Stimulated activated CD4-positive, alpha-beta T cell treated with anti-CD3 and anti-CD28 coated beads, Interleukin-15, amount 100 ng/mL, for 1 hour (primary cell): ENCODE results near the gene OR5D16.
"Not testable (repeated sequence)": the region's sequence is repeated elsewhere in the genome, so short reads cannot be mapped to it uniquely, and the experiment has no call there.

Experiments used
- DNase-seq, 2 donors: peaks; one replicate each; pipeline ENCODE4 v3.0.0-alpha.2; 2020; ENCODE audit warnings: low read depth in 1 of 2, low spot score in 1 of 2

OR5D16 gene

DNA sequence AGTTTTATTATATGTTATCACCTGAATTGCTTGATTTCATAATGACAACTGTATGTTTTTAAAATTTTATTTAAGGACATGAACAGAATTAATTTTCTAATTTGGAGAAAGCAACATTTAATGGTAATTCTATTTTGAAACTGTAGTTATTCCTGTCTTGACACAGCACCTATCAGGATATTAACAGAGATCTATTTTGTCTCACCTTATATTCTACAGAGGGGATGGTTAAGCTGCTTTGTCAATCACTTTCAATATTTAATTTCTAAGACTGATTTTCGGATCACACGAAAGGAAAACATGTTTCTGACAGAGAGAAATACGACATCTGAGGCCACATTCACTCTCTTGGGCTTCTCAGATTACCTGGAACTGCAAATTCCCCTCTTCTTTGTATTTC is at the start of gene OR5D16:
TSS of gene OR5D16 (plus strand) at position 301 of the 400 bp plus-strand sequence. CDS start at position 301, 0 bp downstream.
- DNase-seq = no peak

DNA sequence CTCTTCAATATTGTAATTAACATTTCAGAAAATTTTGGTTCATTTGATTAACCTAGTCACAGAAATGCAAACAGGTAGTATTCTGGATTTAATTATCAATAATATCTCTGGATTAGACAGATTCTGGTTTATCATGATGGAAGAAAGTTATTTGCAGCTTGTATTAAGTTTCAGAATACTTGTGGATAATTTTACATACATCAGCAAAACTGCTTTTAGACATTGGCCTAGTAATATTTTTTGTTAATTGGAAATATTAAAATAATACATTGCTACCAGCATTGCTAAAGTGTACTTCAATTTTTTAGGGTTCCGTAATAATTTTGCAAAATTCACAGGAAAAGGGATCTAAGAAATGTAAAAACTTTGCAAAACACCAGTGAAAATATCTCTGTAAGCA is 46.9 kb upstream of the OR5D16 start:
- no peak for DNase-seq

DNA sequence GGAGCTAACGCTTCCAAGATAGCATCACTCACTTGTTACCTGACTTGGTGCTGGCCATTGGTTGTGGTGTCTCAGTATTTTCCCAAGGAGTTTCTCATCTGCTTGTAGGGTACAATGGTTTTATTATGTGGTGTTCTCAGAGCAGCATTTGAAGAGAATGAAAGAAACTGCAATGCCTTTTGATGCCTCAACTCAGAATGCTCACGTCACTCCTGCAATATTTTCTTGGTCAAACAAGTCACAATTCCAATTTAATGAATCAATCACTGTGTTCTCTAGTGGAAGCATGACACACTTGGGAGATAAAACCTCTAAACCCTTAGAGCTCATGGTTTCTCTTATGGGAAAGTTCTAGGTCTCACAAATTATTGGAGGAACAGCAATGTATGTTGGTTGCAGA is 45.2 kb upstream of the OR5D16 start:
- DNase-seq = no peak

DNA sequence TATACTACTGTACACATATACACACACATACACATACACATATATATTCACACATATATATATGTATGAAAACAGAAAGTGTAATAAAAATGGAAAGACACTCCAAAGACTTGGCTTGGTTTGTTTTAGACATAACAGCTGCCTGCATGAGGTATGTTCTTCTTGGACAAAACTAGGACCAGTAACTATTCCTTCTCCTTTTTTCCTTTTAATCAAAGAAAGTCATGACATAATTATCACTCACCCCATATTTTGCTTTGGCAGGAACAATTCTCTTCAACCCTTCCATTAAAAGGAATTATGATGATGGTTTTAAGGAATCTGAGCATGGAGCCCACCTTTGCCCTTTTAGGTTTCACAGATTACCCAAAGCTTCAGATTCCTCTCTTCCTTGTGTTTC is 43.3 kb upstream of the OR5D16 start, which contains the start of gene OR5D14:
TSS of gene OR5D14 (plus strand) at position 301 of the 400 bp plus-strand sequence. CDS start at position 301, 0 bp downstream.
- no peak for DNase-seq

DNA sequence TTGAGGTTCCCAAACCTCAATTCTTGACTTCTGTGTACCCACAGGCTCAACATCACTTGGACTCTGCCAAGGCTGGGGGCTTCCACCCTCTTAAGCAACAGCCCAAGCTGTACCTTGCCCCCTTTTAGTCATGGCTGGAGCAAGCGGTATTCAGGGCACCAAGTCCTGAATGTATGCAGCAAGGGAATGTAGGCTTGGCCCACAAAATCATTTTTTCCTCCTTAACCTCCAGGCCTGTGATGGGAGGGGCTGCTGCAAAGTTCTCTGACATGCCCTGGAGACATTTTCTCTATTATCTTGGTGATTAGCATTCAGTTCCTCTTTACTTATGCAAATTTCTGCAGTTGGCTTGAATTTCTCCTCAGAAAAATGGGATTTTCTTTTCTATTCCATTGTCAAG is 32.3 kb upstream of the OR5D16 start:
- DNase-seq = no peak

DNA sequence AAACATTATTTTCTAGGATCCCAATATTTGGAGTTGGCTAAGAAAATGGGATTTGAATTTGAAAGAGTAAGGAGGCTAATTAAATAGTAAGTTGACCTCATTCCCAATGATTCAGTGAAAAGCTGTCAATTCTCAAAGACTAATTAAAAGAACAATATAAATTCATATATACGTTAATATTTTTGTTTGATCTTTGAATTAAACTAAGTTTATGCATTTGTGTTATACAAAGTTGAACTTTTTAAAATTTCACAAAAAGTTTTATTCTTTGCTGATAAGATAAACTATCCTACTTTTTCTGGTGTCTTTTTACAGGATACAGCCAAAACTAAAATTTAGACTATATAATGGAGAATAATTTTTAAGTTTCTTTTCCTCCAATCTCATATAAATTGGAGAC is 27.5 kb upstream of the OR5D16 start, which contains the start of gene OR5L1:
TSS of gene OR5L1 (plus strand) at position 301 of the 400 bp plus-strand sequence. CDS start 100 bp downstream, outside the sequence.
- DNase-seq = no peak

DNA sequence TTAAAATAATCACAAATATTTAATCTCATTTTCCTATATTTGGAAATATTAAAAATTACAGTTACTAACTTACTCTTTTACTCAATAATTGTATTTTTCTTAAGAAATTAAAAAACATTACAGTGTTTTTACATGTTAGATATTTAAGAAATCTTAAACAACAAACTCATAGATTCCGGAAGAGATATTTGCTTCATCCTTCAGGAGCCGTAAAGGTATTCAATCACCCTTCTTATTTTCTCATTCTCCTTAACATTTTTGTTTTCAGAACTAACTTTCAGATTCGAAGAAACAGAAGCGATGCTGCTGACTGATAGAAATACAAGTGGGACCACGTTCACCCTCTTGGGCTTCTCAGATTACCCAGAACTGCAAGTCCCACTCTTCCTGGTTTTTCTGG is 19.2 kb upstream of the OR5D16 start, which contains the start of gene OR5D18:
TSS of gene OR5D18 (plus strand) at position 301 of the 400 bp plus-strand sequence. CDS start at position 301, 0 bp downstream.
- no peak for DNase-seq

DNA sequence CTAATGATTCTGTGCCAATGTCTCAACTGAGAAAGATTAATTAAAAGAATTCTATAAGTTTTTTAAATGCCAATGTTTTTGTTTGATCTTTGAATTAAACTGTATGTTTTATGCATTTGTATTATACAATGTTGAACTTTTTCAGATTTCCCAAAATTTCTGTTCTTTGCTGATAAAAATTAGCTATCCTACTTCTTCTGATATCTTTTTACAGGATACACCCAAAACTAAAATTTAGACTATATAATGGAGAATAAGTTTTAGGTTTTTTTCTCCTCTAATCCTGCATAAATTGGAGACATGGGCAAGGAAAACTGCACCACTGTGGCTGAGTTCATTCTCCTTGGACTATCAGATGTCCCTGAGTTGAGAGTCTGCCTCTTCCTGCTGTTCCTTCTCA is 11.6 kb upstream of the OR5D16 start, which contains the start of gene OR5L2:
TSS of gene OR5L2 (plus strand) at position 301 of the 400 bp plus-strand sequence. CDS start at position 301, 0 bp downstream.
- no peak for DNase-seq

DNA sequence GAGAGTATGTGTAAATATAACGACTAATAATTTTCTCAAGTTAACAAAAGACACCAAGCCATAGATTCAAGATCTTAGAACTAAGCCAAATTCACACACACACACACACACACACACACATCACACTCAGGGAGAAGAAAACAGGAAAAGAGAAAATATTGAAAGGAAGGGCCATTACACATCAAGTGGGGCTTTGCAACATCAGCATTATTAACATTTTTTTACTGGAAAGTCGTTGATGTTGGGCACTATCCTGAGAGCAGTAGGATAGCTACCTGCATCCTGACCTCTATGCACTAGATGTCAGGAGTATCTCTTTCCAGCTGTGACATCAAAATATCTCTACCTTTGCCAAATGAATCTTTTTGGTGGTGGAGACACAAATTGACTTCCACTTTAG is 8.9 kb downstream of the OR5D16 start:
- no peak for DNase-seq

DNA sequence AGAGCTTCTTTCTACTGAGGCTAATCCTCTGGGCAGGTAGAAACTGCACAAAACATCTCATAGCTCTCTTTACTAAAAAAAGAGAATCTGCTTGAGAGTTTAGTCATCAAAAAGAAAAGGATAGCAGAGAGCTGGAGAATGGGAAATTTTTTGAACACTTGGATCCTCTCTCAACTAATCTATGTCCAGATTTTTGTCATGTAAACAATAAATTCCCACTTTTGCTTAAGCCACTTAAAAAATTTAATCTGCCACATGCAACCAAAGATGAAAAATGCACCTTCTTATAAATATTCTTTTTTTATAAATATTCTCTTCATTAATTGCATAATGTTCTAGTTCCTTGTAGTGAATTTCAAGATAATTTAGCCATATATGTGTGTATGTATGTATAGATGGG is 10.5 kb downstream of the OR5D16 start:
- DNase-seq = no peak

DNA sequence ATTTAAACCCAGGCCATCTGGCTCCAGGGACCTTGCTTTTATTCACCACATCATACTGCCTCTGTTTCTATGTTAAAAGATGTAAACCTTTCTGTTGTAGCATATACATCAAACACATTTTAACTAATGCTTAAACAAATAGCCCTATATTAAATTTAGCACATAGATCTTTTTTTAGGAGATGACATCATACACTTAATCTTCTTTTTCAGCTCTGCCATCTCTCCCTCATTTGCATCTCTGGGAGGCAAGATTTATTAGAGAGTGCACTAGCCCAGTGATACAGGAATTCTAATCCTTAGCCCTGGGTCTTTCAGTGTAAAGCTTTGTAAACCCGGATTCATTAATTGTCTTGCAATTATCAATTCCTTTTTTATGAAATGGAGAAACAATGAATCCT is 13.6 kb downstream of the OR5D16 start:
- DNase-seq = no peak

DNA sequence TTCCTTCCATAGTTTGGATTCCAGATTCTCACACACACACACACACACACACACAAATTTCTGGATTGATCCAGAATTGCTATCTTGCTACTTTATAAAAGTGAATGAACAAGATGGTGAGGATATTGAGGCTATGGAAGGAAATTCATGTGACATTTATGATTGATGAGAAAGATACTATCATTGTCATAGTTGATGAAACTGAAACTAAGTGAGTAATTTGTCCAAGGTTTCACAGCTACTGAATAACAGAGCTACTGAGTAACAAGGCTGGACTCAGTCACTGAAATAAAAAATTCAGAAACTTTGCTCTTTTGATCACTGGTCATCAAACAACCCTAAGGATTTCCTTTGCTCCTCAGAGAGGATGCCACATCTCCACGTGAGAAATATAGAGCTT is 16.2 kb downstream of the OR5D16 start:
- no peak for DNase-seq

DNA sequence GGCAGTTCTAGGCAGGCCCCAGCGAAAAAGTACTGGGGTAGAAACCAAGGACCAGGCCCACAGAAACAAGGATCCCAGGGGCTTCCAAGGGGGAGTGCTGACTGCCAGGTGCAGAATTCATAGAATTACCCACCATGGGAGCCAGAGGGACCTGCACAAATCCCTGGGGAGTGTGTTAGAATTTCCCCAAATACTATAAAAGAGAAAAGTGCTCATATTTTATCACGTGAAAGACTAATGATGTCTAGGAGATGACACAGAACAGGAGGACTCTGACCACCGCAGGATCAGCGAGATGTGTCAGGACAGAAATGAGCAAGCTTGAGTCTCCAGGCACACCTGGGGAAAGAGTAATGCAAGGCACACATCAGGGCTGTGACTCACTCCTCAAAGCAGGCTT is 28.8 kb downstream of the OR5D16 start:
- not testable (repeated sequence) for DNase-seq

DNA sequence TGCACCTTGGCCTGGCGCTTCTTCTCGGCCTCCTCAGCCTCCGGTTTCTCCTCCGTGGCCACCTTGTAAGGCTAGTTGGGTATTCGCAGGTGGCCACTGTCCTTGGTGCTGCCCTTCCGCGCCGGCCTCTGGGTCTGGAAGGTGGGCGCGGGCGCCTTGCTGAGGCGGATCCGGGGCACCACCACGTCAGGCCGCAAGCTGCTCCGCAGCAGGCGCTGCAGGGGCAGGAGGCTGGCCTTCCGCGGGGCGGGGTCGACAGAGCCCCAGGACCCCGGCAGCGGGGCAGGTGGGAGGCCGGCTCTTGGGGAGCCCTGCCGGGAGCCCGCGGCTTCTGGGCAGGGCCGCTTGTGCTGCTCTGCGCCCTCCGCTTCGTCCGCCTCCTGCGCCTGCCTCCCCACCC is 34.2 kb downstream of the OR5D16 start:
- DNase-seq = not testable (repeated sequence)

DNA sequence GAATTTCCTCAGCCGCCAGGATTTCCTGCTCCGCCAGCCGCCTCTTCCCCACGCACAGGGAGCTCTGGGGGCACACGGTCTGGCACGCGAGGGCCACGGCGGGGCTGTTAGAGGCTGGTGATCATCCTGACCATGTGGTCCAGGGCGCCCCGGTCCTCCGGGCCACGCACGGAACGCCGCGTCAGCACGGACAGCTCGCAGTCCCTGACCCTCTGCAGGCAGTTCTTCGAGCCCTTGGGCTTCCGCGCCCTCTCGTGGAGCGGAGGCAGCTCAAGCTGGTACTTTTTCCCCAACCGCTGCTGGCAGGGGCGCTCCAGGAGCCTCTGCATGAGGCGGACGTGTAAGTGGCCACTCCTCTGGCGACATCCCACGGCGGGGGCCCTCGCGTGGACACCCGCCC is 34.6 kb downstream of the OR5D16 start:
- DNase-seq = not testable (repeated sequence)

DNA sequence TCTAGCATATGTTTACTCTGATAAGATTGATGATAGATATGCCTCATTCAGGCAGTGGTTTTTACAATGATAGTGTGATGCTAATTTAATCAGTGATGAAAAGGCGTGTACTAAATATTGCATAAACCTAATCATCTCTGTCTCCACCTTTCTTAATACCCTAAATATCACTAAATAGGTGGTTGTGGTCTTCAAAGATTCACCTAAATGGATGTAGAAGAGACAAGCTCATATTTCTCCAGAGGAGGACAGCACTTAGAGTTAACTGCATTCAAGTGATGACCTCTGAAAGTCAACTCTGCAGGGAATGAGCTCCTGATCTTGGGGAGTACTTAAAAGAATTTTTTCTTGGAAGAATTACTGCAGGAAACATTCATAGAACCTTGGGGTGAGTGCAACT is 44.4 kb downstream of the OR5D16 start, which contains the start of gene TRIM51:
TSS of gene TRIM51 (plus strand) at position 301 of the 400 bp plus-strand sequence. CDS start 2,132 bp downstream, outside the sequence.
- DNase-seq = not testable (repeated sequence)

DNA sequence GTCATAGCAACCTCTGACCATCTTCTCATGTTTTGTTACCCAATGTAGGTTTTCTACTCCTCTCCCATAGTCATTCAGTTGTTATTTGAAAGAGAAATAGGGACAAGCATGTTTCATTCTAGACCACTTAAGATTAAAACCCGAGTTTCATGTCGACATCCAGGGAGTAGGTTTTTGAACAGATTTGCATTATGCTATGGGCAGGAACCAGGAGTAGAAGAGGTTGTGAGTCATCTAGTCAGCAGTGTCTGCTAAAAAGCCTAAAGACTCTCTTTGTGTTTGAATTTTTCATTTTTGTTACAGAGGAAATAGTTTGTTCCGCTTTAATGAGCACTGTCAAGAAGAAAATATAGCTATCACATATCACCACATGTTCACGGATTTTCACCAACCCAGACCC is 46.4 kb downstream of the OR5D16 start:
- not testable (repeated sequence) for DNase-seq

DNA sequence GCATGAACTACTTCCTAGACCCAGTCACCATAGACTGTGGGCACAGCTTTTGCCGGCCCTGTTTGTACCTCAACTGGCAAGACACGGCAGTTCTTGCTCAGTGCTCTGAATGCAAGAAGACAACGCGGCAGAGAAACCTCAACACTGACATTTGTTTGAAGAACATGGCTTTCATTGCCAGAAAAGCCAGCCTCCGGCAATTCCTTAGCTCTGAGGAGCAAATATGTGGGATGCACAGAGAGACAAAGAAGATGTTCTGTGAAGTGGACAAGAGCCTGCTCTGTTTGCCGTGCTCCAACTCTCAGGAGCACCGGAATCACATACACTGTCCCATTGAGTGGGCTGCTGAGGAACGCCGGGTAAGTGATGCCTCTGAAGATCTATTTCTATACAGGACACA is 46.9 kb downstream of the OR5D16 start:
- not testable (repeated sequence) for DNase-seq
